HTERT RPE-1 (cell line): ENCODE results near the gene NDST1.

Experiments used
- in situ Hi-C: fragments of 300-500 bp; cut with MboI; formaldehyde crosslinking; loops from 4 replicates; pipeline ENCODE4 v1.14.3; 2020; ENCODE audit warnings: low sequenced_read_pairs

The NDST1 gene

GRCh38 chr5:150540615-150541396, 32.9 kb downstream of the NDST1 start:
- in situ Hi-C loops, result no loop called here

GRCh38 chr5:150541397-150541675, 33.4 kb downstream of the NDST1 start:
- in situ Hi-C loops, result no loop called here

GRCh38 chr5:150541895-150542294, 34.0 kb downstream of the NDST1 start:
- in situ Hi-C loops, result no loop called here

- in situ Hi-C loops, result no loop called here
Observed at GRCh38 chr5:150542933-150543445, 35.1 kb downstream of the NDST1 start.

- in situ Hi-C loops, result no loop called here
Observed at GRCh38 chr5:150544611-150545219, 36.8 kb downstream of the NDST1 start.

GRCh38 chr5:150545246-150545645, 37.3 kb downstream of the NDST1 start:
- in situ Hi-C loops, result no loop called here

GRCh38 chr5:150548123-150548522, 40.2 kb downstream of the NDST1 start:
- in situ Hi-C loops, result no loop called here

GRCh38 chr5:150549735-150550134, 41.8 kb downstream of the NDST1 start:
- in situ Hi-C loops, result no loop called here

- in situ Hi-C loops, result no loop called here
Observed at GRCh38 chr5:150550286-150550685, 42.4 kb downstream of the NDST1 start.

GRCh38 chr5:150551066-150551465, 43.1 kb downstream of the NDST1 start:
- in situ Hi-C loops, result no loop called here

- in situ Hi-C loops, result no loop called here
Observed at GRCh38 chr5:150553402-150553801, 45.5 kb downstream of the NDST1 start.

- in situ Hi-C loops, result no loop called here
Observed at GRCh38 chr5:150553911-150554310, 46.0 kb downstream of the NDST1 start.

GRCh38 chr5:150554857-150555256, 46.9 kb downstream of the NDST1 start:
- in situ Hi-C loops, result no loop called here

GRCh38 chr5:150556106-150556505, 48.2 kb downstream of the NDST1 start:
- in situ Hi-C loops, result no loop called here

GRCh38 chr5:150556859-150557508, 49.1 kb downstream of the NDST1 start:
- in situ Hi-C loops, result no loop called here

GRCh38 chr5:150557509-150557872, 49.6 kb downstream of the NDST1 start:
- in situ Hi-C loops, result no loop called here

- in situ Hi-C loops, result no loop called here
Observed at GRCh38 chr5:150558088-150558621, 50.2 kb downstream of the NDST1 start.

GRCh38 chr5:150559088-150559487, 51.2 kb downstream of the NDST1 start:
- in situ Hi-C loops, result no loop called here

GRCh38 chr5:150559701-150560100, 51.8 kb downstream of the NDST1 start:
- in situ Hi-C loops, result no loop called here

GRCh38 chr5:150560401-150561191, 52.7 kb downstream of the NDST1 start:
- in situ Hi-C loops, result no loop called here

GRCh38 chr5:150561192-150561512, 53.2 kb downstream of the NDST1 start:
- in situ Hi-C loops, result no loop called here
